ENCODE measurements around the gene KCTD10.

GRCh38 chr12:109481863-109482262 is 4.8 kb upstream of the KCTD10 start:
- TF ChIP-seq CTCF (IDR thresholded peaks at IDR 0.05) (no peak), POLR2AphosphoS5 (IDR thresholded peaks at IDR 0.05; ENCODE audit: low read depth, low read length) (no peak), TCF7L2 (IDR thresholded peaks at IDR 0.05; ENCODE audit: low read depth, low read length) (no peak)

Measured in Panc1 (cell line).